T-cell (primary cell): ENCODE results near the gene KCNG2. TPM values are rescaled to one million over a fixed set of nuclear protein-coding genes. Genes with fewer than 3 reads are reported as not detected.

Experiments
- ATAC-seq, 4 experiments: fragments of 200-7000 bp in 3 of 4; fragments of 150-1000 bp in 1 of 4; cut with Tn5 transposase; replicated peaks in 1 of 4; 1 replicate in 3 of 4; 2 replicates in 1 of 4; pipeline ENCODE4 v1.10.0; 2021; ENCODE audit warnings: moderate library complexity in 3 of 4, mild to moderate bottlenecking in 2 of 4, moderate number of reproducible peaks in 1 of 4
- CTCF ChIA-PET, 2 donors: fragments of 300-600 bp; sonication (Branson Sonifier 250); formaldehyde crosslinking; loops; one replicate each; lab custom pipeline; 2022; ENCODE audit warnings: antibody characterized with exemption in 2 of 2; lab: Charles Lee
- POLR2A ChIA-PET, 2 donors: fragments of 300-600 bp; sonication (Branson Sonifier 250); formaldehyde crosslinking; loops; one replicate each; lab custom pipeline; 2022; ENCODE audit warnings: antibody characterized with exemption in 2 of 2; lab: Charles Lee
- DNase-seq, 35 experiments: peaks; one replicate each; pipeline versions ENCODE4 v3.0.0 to v3.0.0-alpha.2; 2013 to 2023
- H3K27ac ChIP-seq: one replicate; pipeline ENCODE4 v1.5.1; 2013; ENCODE audit warnings: low read length
- H3K27me3 ChIP-seq, 2 experiments: replicated peaks in 1 of 2; 1 replicate in 1 of 2; 2 replicates in 1 of 2; pipeline versions ENCODE4 v1.6.1 to v1.7.0; 2013; ENCODE audit warnings: low read length in 1 of 2, mixed read lengths in 1 of 2; ENCODE audit not compliant: control insufficient read depth in 2 of 2, insufficient read depth in 2 of 2; ENCODE audit errors: extremely low read depth in 1 of 2
- H3K36me3 ChIP-seq, 2 donors: 1 replicate in 1 of 2; 2 replicates in 1 of 2; pipeline versions ENCODE4 v1.6.1 to v1.7.0; 2013; ENCODE audit warnings: low read length in 1 of 2; ENCODE audit not compliant: control insufficient read depth in 2 of 2, insufficient read depth in 1 of 2; ENCODE audit errors: extremely low read depth in 1 of 2
- H3K4me1 ChIP-seq, 2 experiments: 1 replicate in 1 of 2; 2 replicates in 1 of 2; pipeline versions ENCODE4 v1.6.1 to v1.7.0; 2013; ENCODE audit warnings: low read length in 2 of 2, mixed read lengths in 1 of 2; ENCODE audit not compliant: insufficient read depth in 2 of 2, control insufficient read depth in 1 of 2; ENCODE audit errors: extremely low read depth in 1 of 2
- H3K4me3 ChIP-seq, 2 donors: 1 replicate in 1 of 2; 2 replicates in 1 of 2; pipeline versions ENCODE4 v1.5.1 to v1.7.0; 2013; ENCODE audit warnings: mild to moderate bottlenecking in 2 of 2, low read length in 1 of 2, moderate library complexity in 1 of 2; ENCODE audit not compliant: control insufficient read depth in 1 of 2; ENCODE audit errors: extremely low read depth in 1 of 2
- H3K9me3 ChIP-seq: 2 replicates; pipeline ENCODE4 v1.7.0; 2013
- H3K27ac Mint-ChIP-seq, 2 donors: one replicate each; pipeline ENCODE4 v1.8.0; 2020 to 2021; ENCODE audit warnings: mild to moderate bottlenecking in 2 of 2, mixed read lengths in 2 of 2
- H3K27me3 Mint-ChIP-seq, 2 donors: one replicate each; pipeline ENCODE4 v1.8.0; 2021 to 2022; ENCODE audit warnings: mixed read lengths in 2 of 2
- H3K36me3 Mint-ChIP-seq: one replicate; pipeline ENCODE4 v1.8.0; 2021; ENCODE audit warnings: mixed read lengths
- H3K4me1 Mint-ChIP-seq, 3 donors: one replicate each; pipeline ENCODE4 v1.8.0; 2020 to 2022; ENCODE audit warnings: mixed read lengths in 3 of 3, mild to moderate bottlenecking in 1 of 3
- H3K4me3 Mint-ChIP-seq, 3 donors: one replicate each; pipeline ENCODE4 v1.8.0; 2020 to 2022; ENCODE audit warnings: mild to moderate bottlenecking in 3 of 3, mixed read lengths in 3 of 3, moderate library complexity in 3 of 3
- H3K9me3 Mint-ChIP-seq, 3 donors: one replicate each; pipeline ENCODE4 v1.8.0; 2020 to 2022; ENCODE audit warnings: mixed read lengths in 3 of 3
- WGBS: methylation state at CpG from one replicate; pipeline ENCODE4 v1.1.5; 2013; ENCODE audit warnings: missing lambda C conversion rate; ENCODE audit not compliant: insufficient coverage; 5-methylcytosine and 5-hydroxymethylcytosine counted together
- total RNA-seq, 35 experiments: library from RNA in 6 of 35; stranded (reverse) in 6 of 35; fragments of 120-200 nt in 1 of 35; gene quantifications; one replicate each; pipeline versions ENCODE4 v1.2.1 to v1.2.4 and lab custom pipeline; 2013 to 2026

The KCNG2 gene
- total RNA-seq, 5 donors from 2014 or later (not counting 1 experiment from before 2014, with no cell fraction given), result not detected

- ATAC-seq (no peak), DNase-seq (peak in 1 of 35 experiments; percentile 17)
- H3K4me3 Mint-ChIP-seq, result no peak overlapping the region
- ChIA-PET POLR2A (interaction anchor here in 1 of 2 donors (0.5 to 1.1 kb wide), 2 partner anchors 9 to 92 kb away, joined by 5 to 7 read pairs; partner anchors contain the start of gene RBFA), CTCF (no interaction called here)
- H3K27me3 Mint-ChIP-seq, result no peaks in the 10 kb centered on the region
- H3K27ac ChIP-seq, result no peak overlapping the region
- no peak overlapping the region for H3K4me3 ChIP-seq
- H3K36me3 Mint-ChIP-seq, result peaks cover 46% of the 10 kb centered on the region
- peaks cover 17 to 25% of the 10 kb centered on the region in 2 donors for H3K36me3 ChIP-seq
- peaks cover 29 to 49% (median 40%) of the 10 kb centered on the region in 3 donors for H3K4me1 Mint-ChIP-seq
- no peaks in the 10 kb centered on the region for H3K9me3 Mint-ChIP-seq
- peak overlapping the region in 1 of 2 donors; percentile 16 for H3K27ac Mint-ChIP-seq
- WGBS, result 92% methylated on average over 29 of the region's 31 CpGs
- H3K27me3 ChIP-seq, result no peaks in the 10 kb centered on the region
- H3K9me3 ChIP-seq, result no peaks in the 10 kb centered on the region
- peaks cover 0 to 34% of the 10 kb centered on the region in 2 experiments for H3K4me1 ChIP-seq
Measured at GRCh38 chr18:79942786-79943607, 145.3 kb downstream of the KCNG2 start.

- H3K4me1 Mint-ChIP-seq, result peaks cover 34 to 52% (median 46%) of the 10 kb centered on the region in 3 donors
- CTCF ChIA-PET, result no interaction called here
- WGBS, result 96% methylated on average over 18 of the region's 20 CpGs
Measured at GRCh38 chr18:79943608-79944125, 145.9 kb downstream of the KCNG2 start.

GRCh38 chr18:79944126-79944731, 146.5 kb downstream of the KCNG2 start:
- H3K4me3 ChIP-seq, result no peak overlapping the region
- Mint-ChIP-seq H3K9me3 (no peaks in the 10 kb centered on the region), H3K4me1 (peaks cover 39 to 58% (median 51%) of the 10 kb centered on the region in 3 donors), H3K36me3 (peaks cover 37% of the 10 kb centered on the region), H3K27me3 (no peaks in the 10 kb centered on the region), H3K4me3 (peak overlapping the region in 1 of 3 donors; percentile 64), H3K27ac (peak overlapping the region; percentile 58 to 76)
- H3K27ac ChIP-seq, result no peak overlapping the region
- H3K36me3 ChIP-seq, result peaks cover 13 to 22% of the 10 kb centered on the region in 2 donors
- H3K4me1 ChIP-seq, result peaks cover 0 to 43% of the 10 kb centered on the region in 2 experiments
- CTCF ChIA-PET, result no interaction called here
- H3K9me3 ChIP-seq, result no peaks in the 10 kb centered on the region
- peak in 5 of 35 experiments; percentile 13 to 48 (median 20) for DNase-seq
- ATAC-seq, result peak; percentile 66 to 74 (median 70)
- WGBS, result 28% methylated on average over 10 of the region's 11 CpGs
- no peaks in the 10 kb centered on the region for H3K27me3 ChIP-seq
- POLR2A ChIA-PET, result interaction anchor here in 1 of 2 donors (1.1 kb wide), 1 partner anchor 90 kb away, joined by 7 read pairs; the partner anchor contains the start of gene RBFA

More at GRCh38 chr18:79943608-79944125, 145.9 kb downstream of the KCNG2 start:
- peak overlapping the region in 1 of 3 donors; percentile 64 for H3K4me3 Mint-ChIP-seq
- Histone ChIP-seq H3K27ac (no peak overlapping the region), H3K9me3 (no peaks in the 10 kb centered on the region), H3K4me1 (peaks cover 0 to 37% of the 10 kb centered on the region in 2 experiments), H3K27me3 (no peaks in the 10 kb centered on the region), H3K4me3 (no peak overlapping the region), H3K36me3 (peaks cover 13 to 22% of the 10 kb centered on the region in 2 donors)
- H3K9me3 Mint-ChIP-seq, result no peaks in the 10 kb centered on the region
- POLR2A ChIA-PET, result interaction anchor here in 1 of 2 donors (1.1 kb wide), 1 partner anchor 91 kb away, joined by 7 read pairs; the partner anchor contains the start of gene RBFA
- H3K36me3 Mint-ChIP-seq, result peaks cover 42% of the 10 kb centered on the region
- DNase-seq (peak in 1 of 35 experiments; percentile 21), ATAC-seq (no peak)
- H3K27ac Mint-ChIP-seq, result no peak overlapping the region
- H3K27me3 Mint-ChIP-seq, result no peaks in the 10 kb centered on the region

GRCh38 chr18:79944746-79945117, 147.0 kb downstream of the KCNG2 start:
- peaks cover 44 to 60% (median 54%) of the 10 kb centered on the region in 3 donors for H3K4me1 Mint-ChIP-seq
- no peak overlapping the region for H3K4me3 ChIP-seq
- ATAC-seq, result peak in 2 of 4 experiments; percentile 25 to 70
- H3K27ac ChIP-seq, result no peak overlapping the region
- H3K9me3 Mint-ChIP-seq, result no peaks in the 10 kb centered on the region
- DNase-seq, result peak in 8 of 35 experiments; percentile 11 to 46 (median 40)
- H3K4me1 ChIP-seq, result peaks cover 4 to 48% of the 10 kb centered on the region in 2 experiments
- H3K27me3 Mint-ChIP-seq, result no peaks in the 10 kb centered on the region
- peak overlapping the region; percentile 58 to 76 for H3K27ac Mint-ChIP-seq
- peaks cover 35% of the 10 kb centered on the region for H3K36me3 Mint-ChIP-seq
- H3K36me3 ChIP-seq, result peaks cover 13 to 22% of the 10 kb centered on the region in 2 donors
- H3K4me3 Mint-ChIP-seq, result peak overlapping the region in 1 of 3 donors; percentile 64
- POLR2A ChIA-PET, result no interaction called here
- CTCF ChIA-PET, result no interaction called here
- H3K27me3 ChIP-seq, result no peaks in the 10 kb centered on the region
- no CpG with 5 or more reads among the region's 3 CpGs for WGBS
- H3K9me3 ChIP-seq, result no peaks in the 10 kb centered on the region

- Histone ChIP-seq H3K4me3 (no peak overlapping the region), H3K27ac (no peak overlapping the region), H3K4me1 (peaks cover 9 to 54% of the 10 kb centered on the region in 2 experiments), H3K27me3 (no peaks in the 10 kb centered on the region), H3K9me3 (no peaks in the 10 kb centered on the region), H3K36me3 (peaks cover 9 to 22% of the 10 kb centered on the region in 2 donors)
- POLR2A ChIA-PET, result interaction anchor here in 1 of 2 donors (0.6 kb wide), 1 partner anchor 83 kb away, joined by 3 read pairs; no protein-coding TSS in a partner anchor
- CTCF ChIA-PET, result no interaction called here
- no peaks in the 10 kb centered on the region for H3K27me3 Mint-ChIP-seq
- peaks cover 51 to 66% (median 57%) of the 10 kb centered on the region in 3 donors for H3K4me1 Mint-ChIP-seq
- peak overlapping the region in 1 of 3 donors; percentile 64 for H3K4me3 Mint-ChIP-seq
- no peaks in the 10 kb centered on the region for H3K9me3 Mint-ChIP-seq
- ATAC-seq (no peak), DNase-seq (no peak)
- H3K36me3 Mint-ChIP-seq, result peaks cover 30% of the 10 kb centered on the region
- WGBS, result 92% methylated on average over 14 of the region's 17 CpGs
- peak overlapping the region; percentile 58 to 76 for H3K27ac Mint-ChIP-seq
Measured at GRCh38 chr18:79945118-79946042, 147.6 kb downstream of the KCNG2 start.
